ENCODE measurements around the gene LRRC61. TPM values are rescaled to one million over a fixed set of nuclear protein-coding genes. Genes with fewer than 3 reads are reported as not detected.
"Not testable (repeated sequence)": the region's sequence is repeated elsewhere in the genome, so short reads cannot be mapped to it uniquely, and the experiment has no call there.

Gene LRRC61
- total and polyA plus RNA-seq, 2 of the 13 experiments (the other 11 are each of a cell fraction or from before 2014, with no cell fraction given) = 33.0 to 34.8 TPM

- peak overlapping the region; percentile 67 for H3K4me2 ChIP-seq (ENCODE audit: low read depth, low read length)
Measured at GRCh38 chr7:150285849-150286754, 37.1 kb upstream of the LRRC61 start.

GRCh38 chr7:150287815-150288214, 35.3 kb upstream of the LRRC61 start:
- peaks cover 17% of the 10 kb centered on the region; the same call in 1 of the 2 replicates for H3K4me1 ChIP-seq (ENCODE audit: insufficient read depth, low read length)
- H3K79me2 ChIP-seq (ENCODE audit: insufficient read depth, low read length); POLR2A ChIA-PET; H3K9me3 ChIP-seq (ENCODE audit: low read length); BruUV-seq (replicated peaks); DNase-seq (ENCODE audit: low spot score); H2AFZ ChIP-seq (ENCODE audit: low read length); ATAC-seq; H3K27ac ChIP-seq (ENCODE audit: extremely low read length, insufficient read depth, low read length); CTCF ChIA-PET (ENCODE audit: low intra/inter-chr PET ratio, low total read pairs); H3K4me2 ChIP-seq (ENCODE audit: low read depth, low read length); FAIRE-seq; H3K36me3 ChIP-seq (replicated peaks in 1 of 2; ENCODE audit: control insufficient read depth in 1 of 2, insufficient read depth in 2 of 2, low read length in 2 of 2); H3K27me3 ChIP-seq (ENCODE audit: control insufficient read depth in 1 of 2, insufficient read depth in 2 of 2, low read length in 2 of 2); H4K20me1 ChIP-seq (ENCODE audit: insufficient read depth, low read length); H3K9ac ChIP-seq (ENCODE audit: insufficient read depth, low read depth, low read length); H3K4me3 ChIP-seq (replicated peaks in 1 of 3; ENCODE audit: insufficient read depth in 1 of 3, low read depth in 2 of 3, low read length in 3 of 3): not testable (repeated sequence)
- 85% methylated on average over 5 of the region's 7 CpGs for WGBS (ENCODE audit: low lambda C conversion rate)
- in situ Hi-C loops (cut with HindIII; ENCODE audit: extremely low pct_ligation_motif_present, low pct_unique_long_range_greater_than_20kb) (loop anchor here (25.0 kb wide), 1 partner anchor 474 kb away; no protein-coding TSS in a partner anchor), intact Hi-C loops (cut with micrococcal nuclease; ENCODE audit: unreplicated experiment) (loop anchor here (2.0 to 10.0 kb wide), 3 partner anchors 67 to 464 kb away; no protein-coding TSS in a partner anchor)

More at GRCh38 chr7:150285849-150286754, 37.1 kb upstream of the LRRC61 start:
- not testable (repeated sequence) for H3K36me3 ChIP-seq (replicated peaks in 1 of 2; ENCODE audit: control insufficient read depth in 1 of 2, insufficient read depth in 2 of 2, low read length in 2 of 2); H2AFZ ChIP-seq (ENCODE audit: low read length); H3K27ac ChIP-seq (ENCODE audit: extremely low read length, insufficient read depth, low read length); H4K20me1 ChIP-seq (ENCODE audit: insufficient read depth, low read length); BruUV-seq (replicated peaks); H3K9me3 ChIP-seq (ENCODE audit: low read length); H3K79me2 ChIP-seq (ENCODE audit: insufficient read depth, low read length); H3K27me3 ChIP-seq (ENCODE audit: control insufficient read depth in 1 of 2, insufficient read depth in 2 of 2, low read length in 2 of 2); H3K4me3 ChIP-seq (replicated peaks in 1 of 3; ENCODE audit: insufficient read depth in 1 of 3, low read depth in 2 of 3, low read length in 3 of 3)
- WGBS (ENCODE audit: low lambda C conversion rate) = 6% methylated on average over 14 of the region's 16 CpGs
- Histone ChIP-seq H3K4me1 (ENCODE audit: insufficient read depth, low read length) (peaks cover 17% of the 10 kb centered on the region; the same call in 1 of the 2 replicates), H3K9ac (ENCODE audit: insufficient read depth, low read depth, low read length) (0 out of 2 replicates have a peak overlapping the region, but pooled peaks have one; percentile 39)
- ATAC-seq = peak; percentile 94
- in situ Hi-C loops (cut with HindIII; ENCODE audit: extremely low pct_ligation_motif_present, low pct_unique_long_range_greater_than_20kb) = loop anchor here (25.0 kb wide), 1 partner anchor 476 kb away; no protein-coding TSS in a partner anchor
- DNase-seq (ENCODE audit: low spot score) = peak; percentile 67
- TF ChIP-seq IRF2 (CRISPR knock-in tag; IDR thresholded peaks at IDR 0.05) = 0 out of 2 replicates have a peak, but pooled peaks have one; percentile 26
- TF ChIP-seq SMC3 (IDR thresholded peaks at IDR 0.05; ENCODE audit: low read length) = peak; percentile 54; the same call in 1 of the 2 replicates
- peak; percentile 85 for TF ChIP-seq RAD21 (CRISPR knock-in tag; IDR thresholded peaks at IDR 0.05)
- 0 out of 2 replicates have a peak, but pooled peaks have one; percentile 20 for TF ChIP-seq GATAD2A (CRISPR knock-in tag; IDR thresholded peaks at IDR 0.05)
- TF ChIP-seq STAG1 (CRISPR knock-in tag; IDR thresholded peaks at IDR 0.05) = peak; percentile 88
- peak; percentile 18; the same call in 1 of the 2 replicates for TF ChIP-seq HNF4A (CRISPR knock-in tag; IDR thresholded peaks at IDR 0.05)
- TF ChIP-seq CTCF (CRISPR knock-in tag; IDR thresholded peaks at IDR 0.05) = peak; percentile 83
- intact Hi-C loops (cut with micrococcal nuclease; ENCODE audit: unreplicated experiment) = loop anchor here (1.0 to 10.0 kb wide), 4 partner anchors 69 to 466 kb away; no protein-coding TSS in a partner anchor
- FAIRE-seq = peak; percentile 99
- ChIA-PET POLR2A (interaction anchor here (0.7 to 1.0 kb wide), 3 partner anchors 103 to 121 kb away, joined by 3 to 4 read pairs (median 4); no protein-coding TSS in a partner anchor), CTCF (ENCODE audit: low intra/inter-chr PET ratio, low total read pairs) (interaction anchor here (1.4 to 1.6 kb wide), 2 partner anchors 103 to 135 kb away, joined by 9 to 12 read pairs; no protein-coding TSS in a partner anchor)

GRCh38 chr7:150288816-150289215, 34.3 kb upstream of the LRRC61 start:
- DNase-seq (ENCODE audit: low spot score); H3K9me3 ChIP-seq (ENCODE audit: low read length); H3K27me3 ChIP-seq (ENCODE audit: control insufficient read depth in 1 of 2, insufficient read depth in 2 of 2, low read length in 2 of 2); H3K4me2 ChIP-seq (ENCODE audit: low read depth, low read length); BruUV-seq (replicated peaks); CTCF ChIA-PET (ENCODE audit: low intra/inter-chr PET ratio, low total read pairs); FAIRE-seq; H4K20me1 ChIP-seq (ENCODE audit: insufficient read depth, low read length); H3K4me3 ChIP-seq (replicated peaks in 1 of 3; ENCODE audit: insufficient read depth in 1 of 3, low read depth in 2 of 3, low read length in 3 of 3); POLR2A ChIA-PET; H2AFZ ChIP-seq (ENCODE audit: low read length); H3K36me3 ChIP-seq (replicated peaks in 1 of 2; ENCODE audit: control insufficient read depth in 1 of 2, insufficient read depth in 2 of 2, low read length in 2 of 2); H3K9ac ChIP-seq (ENCODE audit: insufficient read depth, low read depth, low read length); H3K79me2 ChIP-seq (ENCODE audit: insufficient read depth, low read length); ATAC-seq; H3K27ac ChIP-seq (ENCODE audit: extremely low read length, insufficient read depth, low read length): not testable (repeated sequence)
- in situ Hi-C loops (cut with HindIII; ENCODE audit: extremely low pct_ligation_motif_present, low pct_unique_long_range_greater_than_20kb) (loop anchor here (25.0 kb wide), 1 partner anchor 473 kb away; no protein-coding TSS in a partner anchor), intact Hi-C loops (cut with micrococcal nuclease; ENCODE audit: unreplicated experiment) (loop anchor here (5.0 to 10.0 kb wide), 2 partner anchors 66 to 463 kb away; no protein-coding TSS in a partner anchor)
- H3K4me1 ChIP-seq (ENCODE audit: insufficient read depth, low read length) = peaks cover 17% of the 10 kb centered on the region; the same call in 1 of the 2 replicates
- 92% methylated on average over 4 of the region's 6 CpGs for WGBS (ENCODE audit: low lambda C conversion rate)

All from HepG2 (cell line).